HCT116 (cell line): ENCODE measurements around the gene C11orf52. TPM values are rescaled to one million over a fixed set of nuclear protein-coding genes. Genes with fewer than 3 reads are reported as not detected.

Source experiments
- ATAC-seq: fragments of 200-7000 bp; cut with Tn5 transposase; 2 replicates; pipeline ENCODE4 v1.9.1; 2020; ENCODE audit warnings: mild to moderate bottlenecking, moderate library complexity
- BruUV-seq: library from RNA; stranded (reverse); fragments of 400-500 nt; replicated peaks from 2 replicates; lab custom pipeline; 2021; lab: Mats Ljungman, UMichigan
- CTCF ChIA-PET: fragments of 300-600 bp; sonication (Branson Sonifier 250); formaldehyde crosslinking; loops from one replicate; lab custom pipeline; 2021; ENCODE audit warnings: antibody characterized with exemption; lab: Charles Lee
- POLR2A ChIA-PET: fragments of 300-600, 350-600 bp; sonication (Branson Sonifier 250); formaldehyde crosslinking; loops from one replicate; lab custom pipeline; 2021; ENCODE audit warnings: antibody characterized with exemption; lab: Charles Lee
- RAD21 ChIA-PET, 2 experiments: fragments of 300-600 bp; sonication (Branson Sonifier 250); formaldehyde crosslinking; loops; one replicate each; lab custom pipeline; 2023; ENCODE audit warnings: low total read pairs in 2 of 2; ENCODE audit not compliant: uncharacterized antibody in 2 of 2, unreplicated experiment in 2 of 2, low non-redundant PET in 1 of 2; lab: Charles Lee
- DNase-seq: peaks from one replicate; pipeline ENCODE4 v3.0.0-alpha.2; 2010; ENCODE audit warnings: low read depth, low spot score
- H2AFZ ChIP-seq: fragments of 200-600 bp; shearing (Covaris generic), sonication (generic); 2 replicates; pipeline ENCODE4 v1.6.1; 2017; ENCODE audit warnings: low read depth, mixed run types, mixed read lengths, antibody characterized with exemption, low read length; ENCODE audit not compliant: poor library complexity, severe bottlenecking
- H3K27ac ChIP-seq: 2 replicates; pipeline ENCODE4 v1.5.1; 2012; ENCODE audit warnings: low read depth, low read length
- H3K27me3 ChIP-seq: fragments of 200-600 bp; sonication (generic); 2 replicates; pipeline ENCODE4 v1.6.1; 2016; ENCODE audit warnings: mixed run types, low read length, mixed read lengths; ENCODE audit not compliant: insufficient read depth
- H3K36me3 ChIP-seq, 2 experiments: fragments of 200-500 bp in 1 of 2; fragments of 200-600 bp in 1 of 2; sonication (Bioruptor generic) in 1 of 2; sonication (generic) in 1 of 2; 2 replicates each; pipeline versions ENCODE4 v1.5.1 to v1.6.1; 2014 to 2016; ENCODE audit warnings: low read length in 2 of 2, inconsistent platforms in 1 of 2, mixed read lengths in 1 of 2, mixed run types in 1 of 2; ENCODE audit not compliant: insufficient read depth in 2 of 2, control insufficient read depth in 1 of 2
- H3K4me1 ChIP-seq, 2 experiments: fragments of 200-600 bp in 1 of 2; sonication (generic) in 1 of 2; 2 replicates each; pipeline versions ENCODE4 v1.5.1 to v1.6.1; 2012 to 2017; ENCODE audit warnings: low read length in 2 of 2, inconsistent platforms in 1 of 2, mild to moderate bottlenecking in 1 of 2, mixed read lengths in 1 of 2, mixed run types in 1 of 2, moderate library complexity in 1 of 2; ENCODE audit not compliant: insufficient read depth in 2 of 2, control insufficient read depth in 1 of 2
- H3K4me2 ChIP-seq: fragments of 200-600 bp; sonication (generic); 2 replicates; pipeline ENCODE4 v1.6.1; 2017; ENCODE audit warnings: mixed run types, low read length, mixed read lengths
- H3K4me3 ChIP-seq, 2 experiments: fragments of 200-600 bp in 1 of 2; sonication (generic) in 1 of 2; replicated peaks in 1 of 2; 2 replicates each; pipeline ENCODE4 v1.5.1; 2011 to 2016; ENCODE audit warnings: low read length in 2 of 2, control low read depth in 1 of 2, low read depth in 1 of 2, mild to moderate bottlenecking in 1 of 2, mixed read lengths in 1 of 2, mixed run types in 1 of 2
- H3K79me2 ChIP-seq: fragments of 200-600 bp; sonication (generic); 2 replicates; pipeline ENCODE4 v1.6.1; 2017; ENCODE audit warnings: mild to moderate bottlenecking, mixed run types, low read length, moderate library complexity, mixed read lengths; ENCODE audit not compliant: insufficient read depth
- H3K9ac ChIP-seq: fragments of 200-600 bp; sonication (generic); 2 replicates; pipeline ENCODE4 v1.6.1; 2016; ENCODE audit warnings: low read length, mixed read lengths
- H3K9me2 ChIP-seq: fragments of 200-600 bp; sonication (generic), shearing (Covaris generic); 2 replicates; pipeline ENCODE4 v1.6.1; 2017; ENCODE audit warnings: mixed run types, mild to moderate bottlenecking, moderate library complexity; ENCODE audit not compliant: insufficient read depth
- H3K9me3 ChIP-seq, 2 experiments: fragments of 200-500 bp in 1 of 2; fragments of 200-600 bp in 1 of 2; sonication (Bioruptor generic) in 1 of 2; sonication (generic) in 1 of 2; 2 replicates each; pipeline ENCODE4 v1.6.1; 2014 to 2017; ENCODE audit warnings: low read length in 2 of 2, mixed read lengths in 2 of 2, inconsistent platforms in 1 of 2, low read depth in 1 of 2, mild to moderate bottlenecking in 1 of 2, mixed run types in 1 of 2, moderate library complexity in 1 of 2; ENCODE audit not compliant: control insufficient read depth in 1 of 2, insufficient read depth in 1 of 2
- H4K20me1 ChIP-seq: fragments of 200-600 bp; sonication (generic), shearing (Covaris generic); 2 replicates; pipeline ENCODE4 v1.6.1; 2017; ENCODE audit warnings: mixed run types, mild to moderate bottlenecking, moderate library complexity; ENCODE audit not compliant: insufficient read depth
- ATF3 ChIP-seq: IDR thresholded peaks from 2 replicates; pipeline ENCODE4 v1.6.1; 2012
- CEBPB ChIP-seq: IDR thresholded peaks from 2 replicates; pipeline ENCODE4 v1.6.1; 2012; ENCODE audit warnings: low read depth
- EGR1 ChIP-seq: IDR thresholded peaks from 2 replicates; pipeline ENCODE4 v1.6.1; 2012; ENCODE audit warnings: low read depth
- FOSL1 ChIP-seq: IDR thresholded peaks from 2 replicates; pipeline ENCODE4 v1.6.1; 2012; ENCODE audit warnings: low read depth
- MAX ChIP-seq: IDR thresholded peaks from 2 replicates; pipeline ENCODE4 v1.6.1; 2012
- POLR2A ChIP-seq: IDR thresholded peaks from 2 replicates; pipeline ENCODE4 v1.7.0; 2011; ENCODE audit warnings: borderline replicate concordance; ENCODE audit not compliant: insufficient read depth, insufficient read length; ENCODE audit errors: extremely low read depth
- REST ChIP-seq: IDR thresholded peaks from 2 replicates; pipeline ENCODE4 v1.6.1; 2012; ENCODE audit warnings: low read depth
- SIN3A ChIP-seq: IDR thresholded peaks from 2 replicates; pipeline ENCODE4 v1.6.1; 2012; ENCODE audit warnings: low read depth
- SP1 ChIP-seq: IDR thresholded peaks from 2 replicates; pipeline ENCODE4 v1.6.1; 2012; ENCODE audit warnings: low read depth
- SRF ChIP-seq: IDR thresholded peaks from 2 replicates; pipeline ENCODE4 v1.6.1; 2012; ENCODE audit warnings: low read depth
- YY1 ChIP-seq: IDR thresholded peaks from 2 replicates; pipeline ENCODE4 v1.6.1; 2011; ENCODE audit warnings: low read length, low read depth, moderate library complexity, mild to moderate bottlenecking; ENCODE audit not compliant: insufficient replicate concordance; ENCODE audit errors: extremely low read depth
- ZFX ChIP-seq: fragments of 450-650 bp; IDR thresholded peaks from 2 replicates; pipeline ENCODE4 v1.6.1; 2017
- intact Hi-C: fragments of 100-400 bp; cut with micrococcal nuclease; formaldehyde crosslinking; loops from 2 replicates; pipeline ENCODE4 v1.10.0; 2022
- total RNA-seq: library from RNA; stranded (reverse); gene quantifications from one replicate; pipeline ENCODE4 v1.2.1, GENCODE V29; 2021; ENCODE audit not compliant: unreplicated experiment

C11orf52 gene
- total RNA-seq, 1 experiment from 2014 or later, result 4.6 TPM

GRCh38 chr11:111878849-111879636 is 39.7 kb upstream of the C11orf52 start, which contains the start of the genes CFAP68 and FDXACB1 (continued):
- TF ChIP-seq EGR1 (no peak), CEBPB (no peak), POLR2A (peak; percentile 74), ATF3 (no peak), SRF (peak; percentile 94)

GRCh38 chr11:111879637-111879960 is 39.1 kb upstream of the C11orf52 start:
- BruUV-seq, result TSS peak; percentile 92
- H3K9ac ChIP-seq, result peak overlapping the region; percentile 86

GRCh38 chr11:111882202-111882601 is 36.5 kb upstream of the C11orf52 start:
- Histone ChIP-seq H3K9ac (no peak overlapping the region), H3K4me3 (no peak overlapping the region), H3K36me3 (no peaks in the 10 kb centered on the region), H4K20me1 (no peaks in the 10 kb centered on the region), H3K79me2 (0 out of 2 replicates have a peak, but pooled peaks cover 4% of the 10 kb centered on the region), H3K9me2 (no peaks in the 10 kb centered on the region), H3K27me3 (no peaks in the 10 kb centered on the region), H3K4me1 (peaks cover 3 to 15% of the 10 kb centered on the region in 2 experiments; a peak in 3 of 4 replicates), H3K27ac (no peak overlapping the region), H3K9me3 (no peaks in the 10 kb centered on the region), H2AFZ (no peak overlapping the region), H3K4me2 (no peak overlapping the region)
- POLR2A ChIA-PET, result no interaction called here
- CTCF ChIA-PET, result no interaction called here
- intact Hi-C loops, result no loop called here
- no peak for ATAC-seq
- BruUV-seq, result no TSS peak
- RAD21 ChIA-PET, result no interaction called here
- TF ChIP-seq REST (no peak), SIN3A (no peak), SP1 (no peak), MAX (no peak), ATF3 (no peak), SRF (no peak), FOSL1 (no peak)
- no peak for DNase-seq

More at GRCh38 chr11:111879637-111879960, 39.1 kb upstream of the C11orf52 start:
- peaks cover 0 to 9% of the 10 kb centered on the region in 2 experiments; a peak in 1 of 4 replicates for H3K36me3 ChIP-seq
- peak overlapping the region; percentile 83 to 91 for H3K4me3 ChIP-seq
- intact Hi-C loops, result loop anchor here (1.0 to 5.0 kb wide), 3 partner anchors 103 to 283 kb away; partner anchors contain the start of genes IL18, SDHD and TIMM8B
- H3K4me2 ChIP-seq, result peak overlapping the region; percentile 90
- no peaks in the 10 kb centered on the region for H3K27me3 ChIP-seq
- H3K27ac ChIP-seq, result peak overlapping the region; percentile 65
- ChIA-PET CTCF (no interaction called here), POLR2A (interaction anchor here (1.7 kb wide), 1 partner anchor 39 kb away, joined by 3 read pairs; the partner anchor contains the start of gene C11orf52), RAD21 (no interaction called here)
- H2AFZ ChIP-seq, result no peak overlapping the region
- ATAC-seq (peak; percentile 11), DNase-seq (no peak)
- peaks cover 3 to 15% of the 10 kb centered on the region in 2 experiments; a peak in 3 of 4 replicates for H3K4me1 ChIP-seq
- TF ChIP-seq YY1 (no peak), ZFX (0 out of 2 replicates have a peak, but pooled peaks have one; percentile 34), FOSL1 (no peak)
- no peaks in the 10 kb centered on the region for H3K9me2 ChIP-seq
- H4K20me1 ChIP-seq, result no peaks in the 10 kb centered on the region
- 0 out of 2 replicates have a peak, but pooled peaks cover 4% of the 10 kb centered on the region for H3K79me2 ChIP-seq
- no peaks in the 10 kb centered on the region for H3K9me3 ChIP-seq
